Stimulated activated CD4-positive, alpha-beta T cell treated with anti-CD3 and anti-CD28 coated beads, Interleukin-2, amount 100 ng/mL, for 24 hours (primary cell): Measurements from ENCODE around the gene OPRM1.
"Not testable (repeated sequence)": the region's sequence is repeated elsewhere in the genome, so short reads cannot be mapped to it uniquely, and the experiment has no call there.

Experiments
- DNase-seq, 2 donors: peaks; one replicate each; pipeline ENCODE4 v3.0.0-alpha.2; 2020

OPRM1 gene

DNA sequence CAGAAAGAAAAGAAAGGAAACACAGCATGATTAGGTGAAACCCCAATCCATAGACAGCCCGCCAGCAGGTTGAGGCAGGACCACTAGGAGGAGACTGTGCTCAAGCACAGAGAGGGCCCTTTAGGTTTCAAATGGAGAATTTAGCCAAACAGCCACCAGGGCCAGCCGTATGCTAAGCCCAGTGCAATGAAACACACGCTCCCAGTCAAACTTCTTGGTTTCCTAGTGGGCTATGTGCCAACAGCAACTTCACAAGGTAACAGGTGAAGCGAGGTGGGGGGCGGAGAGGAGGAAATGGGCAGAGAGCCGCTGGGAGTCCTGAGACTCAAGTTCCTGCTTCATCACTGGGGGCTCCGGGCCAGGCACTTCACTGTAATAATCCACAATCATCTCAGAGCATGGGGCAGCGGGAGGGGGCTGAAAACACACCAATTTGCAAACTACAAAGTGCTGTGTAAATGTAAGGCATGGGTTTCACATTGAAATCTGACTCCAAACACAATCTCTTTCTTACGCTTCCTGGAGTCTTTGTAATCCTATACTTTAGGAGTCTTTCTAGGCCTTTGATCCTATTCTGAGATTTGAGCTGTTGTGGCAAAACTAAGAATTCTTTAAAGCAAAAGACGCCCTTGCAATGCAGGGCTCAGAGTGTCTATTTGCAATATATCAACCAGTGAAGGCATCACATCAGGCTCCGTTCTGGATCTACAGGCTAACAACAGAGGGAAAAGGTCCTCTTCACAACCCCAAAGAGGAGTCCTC, 117.3 kb downstream of the OPRM1 start:
- peak; percentile 64 to 69 for DNase-seq

GRCh38 chr6:154157082-154157481, 118.0 kb downstream of the OPRM1 start:
- no peak for DNase-seq

DNA sequence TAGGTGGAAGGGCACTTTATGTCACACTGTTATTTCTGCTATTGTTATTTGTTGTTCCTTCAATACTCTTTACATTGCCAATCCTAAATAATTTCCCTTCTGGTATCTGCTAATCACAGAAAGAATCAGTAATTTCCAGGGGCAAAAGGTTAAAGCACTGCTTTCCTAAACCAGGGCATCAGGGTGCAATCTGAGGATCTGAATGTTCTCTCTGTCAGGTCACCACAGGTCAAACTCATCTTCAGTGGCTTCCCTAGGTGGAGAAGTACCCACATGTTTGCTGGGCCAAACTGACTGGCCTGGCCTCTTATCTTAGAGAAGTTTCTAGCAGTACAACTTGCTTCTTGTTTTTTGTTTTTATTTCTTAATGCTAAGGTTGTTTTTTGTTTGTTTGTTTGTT, 118.7 kb downstream of the OPRM1 start:
- no peak for DNase-seq

DNA sequence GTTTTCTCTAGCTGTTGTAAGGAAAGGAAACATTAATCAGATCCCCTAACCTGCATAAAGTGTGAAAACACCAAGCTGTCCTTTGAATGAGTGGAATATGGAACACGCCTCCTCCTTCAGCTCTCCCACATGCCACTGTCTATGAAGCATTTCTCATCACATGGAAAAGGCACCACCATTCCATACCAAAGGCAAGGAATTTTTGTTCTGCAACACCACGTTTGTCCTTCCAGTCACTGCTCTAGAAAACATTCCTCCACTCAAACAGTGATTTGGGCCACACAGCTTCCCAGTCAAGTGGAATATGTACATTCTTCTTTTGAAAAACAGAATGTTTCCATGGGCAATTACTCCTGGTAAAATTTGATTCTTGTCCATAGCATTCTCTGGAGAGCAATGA, 120.1 kb downstream of the OPRM1 start:
- no peak for DNase-seq

- DNase-seq: no peak
Measured at GRCh38 chr6:154161689-154162088, 122.6 kb downstream of the OPRM1 start.

DNA sequence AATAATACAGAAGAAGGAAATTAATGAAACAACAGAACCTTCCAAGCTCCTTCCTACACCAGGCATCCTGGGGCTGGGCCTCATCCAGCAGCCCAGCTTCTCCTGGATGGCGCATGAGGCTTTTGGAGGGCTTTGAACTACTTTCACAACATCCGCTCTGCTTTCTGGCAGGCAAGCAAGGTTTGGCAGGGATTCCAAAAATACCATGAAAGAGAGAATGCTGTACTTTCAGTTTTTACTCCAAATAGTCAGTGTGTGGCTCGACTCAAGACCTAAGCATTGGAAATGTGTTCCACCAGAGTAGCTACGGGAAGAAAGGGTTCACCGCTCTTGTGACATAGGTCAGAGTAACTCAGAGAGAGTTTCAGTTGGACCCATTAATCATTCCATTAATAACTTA, 125.4 kb downstream of the OPRM1 start:
- DNase-seq: no peak

DNA sequence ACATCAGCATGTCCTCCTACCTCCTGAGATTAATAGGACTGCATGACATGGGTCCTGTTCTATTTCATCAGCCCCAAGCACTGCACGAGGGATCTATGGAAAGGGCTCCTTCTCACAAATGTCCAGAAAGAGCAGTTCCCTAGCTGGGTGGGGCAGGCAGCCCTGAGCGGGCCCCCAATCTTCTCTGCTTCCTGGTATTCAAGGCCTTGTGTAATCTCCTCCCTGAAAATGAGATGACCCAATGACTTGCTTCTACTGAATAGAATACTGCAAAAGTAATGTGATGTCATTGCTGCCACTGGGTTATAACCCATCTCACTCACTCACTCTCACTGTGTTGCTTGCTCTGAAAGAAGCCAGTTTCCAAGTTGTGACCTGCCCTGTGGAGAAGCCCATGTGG, 126.4 kb downstream of the OPRM1 start:
- DNase-seq: no peak

GRCh38 chr6:154166140-154166539, 127.1 kb downstream of the OPRM1 start:
- no peak for DNase-seq

- DNase-seq: no peak
Measured at GRCh38 chr6:154167126-154167525, 128.1 kb downstream of the OPRM1 start.

DNA sequence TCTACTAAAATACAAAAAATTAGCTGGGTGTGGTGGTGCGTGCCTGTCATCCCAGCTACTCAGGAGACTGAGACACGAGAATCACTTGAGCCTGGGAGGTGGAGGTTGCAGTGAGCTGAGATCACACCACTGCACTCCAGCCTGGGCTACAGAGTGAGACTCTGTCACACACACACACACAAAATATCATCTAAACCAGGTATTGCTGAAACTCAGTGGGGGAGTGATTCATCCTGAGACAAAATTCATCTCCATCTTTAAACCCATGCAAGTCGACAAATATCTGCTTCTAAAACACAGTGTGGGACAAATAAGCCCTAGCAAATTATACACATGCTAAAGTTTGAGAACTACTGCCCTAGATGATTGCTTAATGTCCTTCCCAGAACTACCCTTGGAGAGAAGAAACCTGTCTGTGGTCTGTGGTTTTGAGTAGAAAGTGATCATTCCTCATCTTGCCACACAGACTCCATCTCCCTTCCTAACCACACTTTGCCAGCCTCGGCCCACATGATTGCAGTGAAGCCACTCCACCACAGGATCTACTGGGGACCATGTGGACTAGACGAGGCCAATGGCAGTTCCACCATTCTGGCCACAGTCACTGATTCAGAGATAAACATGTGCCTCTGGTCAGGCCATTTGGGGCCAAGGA, 130.3 kb downstream of the OPRM1 start:
- peak in 1 of 2 donors; percentile 40 for DNase-seq

GRCh38 chr6:154170106-154170505, 131.1 kb downstream of the OPRM1 start:
- no peak for DNase-seq

- peak in 1 of 2 donors; percentile 15 for DNase-seq
Measured at GRCh38 chr6:154172393-154172792, 133.4 kb downstream of the OPRM1 start.

GRCh38 chr6:154179434-154179833, 140.4 kb downstream of the OPRM1 start:
- DNase-seq: no peak

DNA sequence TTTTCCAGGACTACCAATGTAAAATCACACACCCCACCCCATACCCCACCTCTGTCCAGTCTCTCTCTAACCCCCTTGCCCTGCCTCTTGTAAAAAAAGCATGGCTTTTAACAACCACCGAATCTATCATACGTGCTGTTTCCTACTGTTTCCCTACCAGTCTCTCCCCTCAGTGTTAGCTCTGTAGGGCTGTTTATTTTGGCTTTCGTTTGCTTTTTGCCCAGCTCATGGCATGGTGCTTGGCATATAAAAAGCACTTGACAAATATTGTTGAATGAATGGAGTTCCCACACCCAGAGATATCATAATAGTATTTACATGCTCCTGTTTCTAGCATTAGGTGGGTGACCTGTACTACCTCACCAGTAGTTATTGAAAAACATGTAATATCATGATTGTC, 148.2 kb downstream of the OPRM1 start:
- no peak for DNase-seq

- no peak for DNase-seq
Measured at GRCh38 chr6:154187714-154188113, 148.7 kb downstream of the OPRM1 start.

DNA sequence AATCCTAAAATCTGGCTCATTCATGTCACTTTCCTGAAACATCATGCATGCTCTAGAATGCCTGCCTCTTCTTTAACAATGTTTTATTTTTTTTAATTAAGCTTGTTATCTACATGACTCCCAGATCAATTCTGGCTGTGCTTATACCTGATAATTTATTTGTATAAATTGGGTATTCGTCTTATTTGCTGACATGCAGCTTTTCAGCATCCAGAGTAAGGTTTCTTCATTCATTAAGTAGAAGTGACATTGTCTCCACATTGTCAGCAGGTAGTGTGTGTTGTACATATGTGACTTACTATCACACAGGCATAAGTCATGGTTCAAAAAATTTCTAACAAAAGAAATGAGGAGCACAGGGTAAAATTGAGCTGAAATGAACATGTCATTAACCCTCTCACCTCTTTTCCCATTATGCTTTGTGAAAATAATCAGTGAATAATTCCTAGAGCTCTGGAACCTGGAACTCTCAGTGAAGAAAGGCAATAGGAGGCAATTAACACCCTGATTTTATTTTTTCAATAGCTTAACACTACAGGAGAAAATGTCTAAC, 157.4 kb downstream of the OPRM1 start:
- DNase-seq: no peak

GRCh38 chr6:154197196-154197860, 158.3 kb downstream of the OPRM1 start:
- DNase-seq: no peak

DNA sequence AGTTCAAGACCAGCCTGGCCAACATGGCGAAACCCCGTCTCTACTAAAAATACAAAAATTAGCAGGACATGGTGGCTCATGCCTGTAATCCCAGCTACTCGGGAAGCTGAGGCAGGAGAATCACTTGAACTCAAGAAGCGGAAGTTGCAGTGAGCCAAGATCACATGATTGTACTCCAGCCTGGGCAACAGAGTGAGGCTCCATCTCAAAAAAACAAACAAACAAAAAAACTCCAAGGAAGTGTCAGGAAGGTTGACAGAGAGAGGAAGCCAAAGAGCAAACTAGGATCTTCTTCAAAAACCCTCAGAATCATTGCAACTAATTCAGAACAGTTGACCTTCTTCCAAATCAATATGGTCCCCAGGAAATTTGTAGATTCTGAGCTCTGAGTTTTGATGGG, 162.6 kb downstream of the OPRM1 start:
- not testable (repeated sequence) for DNase-seq

DNA sequence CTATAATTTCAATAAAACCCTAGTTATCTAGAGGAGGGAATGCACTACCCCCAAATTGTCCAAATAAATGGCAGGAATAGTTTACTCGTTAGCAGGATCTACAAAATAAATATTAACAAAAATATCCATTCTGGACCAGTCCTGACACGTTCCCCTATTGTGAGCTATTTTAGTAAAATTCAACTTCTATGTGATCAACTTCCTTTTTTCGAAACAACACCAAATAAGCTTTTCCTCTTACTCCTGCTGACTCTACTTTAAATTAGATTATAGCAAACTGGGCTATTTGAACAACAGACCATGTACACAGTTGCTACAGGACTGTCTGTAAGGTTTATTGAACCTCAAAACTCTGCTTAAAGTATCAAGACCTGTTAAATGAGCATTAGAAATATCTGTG, 163.3 kb downstream of the OPRM1 start:
- DNase-seq: no peak

DNA sequence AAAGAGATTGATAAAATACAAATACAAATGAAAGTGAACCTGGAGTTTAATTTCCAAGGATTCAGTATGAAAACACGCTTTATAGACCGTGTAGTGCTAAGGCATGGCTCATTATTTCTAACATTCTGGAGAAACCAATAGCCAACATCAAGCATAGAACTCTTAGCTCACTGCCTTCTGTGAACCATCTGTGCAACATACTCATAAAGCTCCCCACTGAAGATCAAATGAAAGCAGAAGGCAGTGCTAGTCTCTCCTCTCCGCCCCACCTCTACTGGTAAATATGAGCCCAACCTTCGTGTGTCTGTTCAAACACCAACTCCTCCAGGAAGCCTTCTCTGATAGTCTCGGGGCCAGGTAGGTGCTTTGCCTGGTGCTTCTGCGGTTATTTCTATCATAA, 163.9 kb downstream of the OPRM1 start:
- no peak for DNase-seq

GRCh38 chr6:154206141-154206540, 167.1 kb downstream of the OPRM1 start:
- no peak for DNase-seq

GRCh38 chr6:154206996-154207395, 168.0 kb downstream of the OPRM1 start:
- no peak for DNase-seq

GRCh38 chr6:154209555-154209954, 170.5 kb downstream of the OPRM1 start:
- DNase-seq: no peak

- DNase-seq: no peak
Measured at GRCh38 chr6:154210678-154211077, 171.6 kb downstream of the OPRM1 start.
